ENCODE data around the gene FYN. TPM values are rescaled to one million over a fixed set of nuclear protein-coding genes. Genes with fewer than 3 reads are reported as not detected.

Gene FYN
- total RNA-seq, 4 donors from 2014 or later = 108 to 281 (median 186) TPM

- no peak for ATAC-seq (ENCODE audit: low FRiP score)
- no peak for DNase-seq (ENCODE audit: low spot score)
- no peak for TF ChIP-seq CTCF (IDR thresholded peaks at IDR 0.05)
These were observed 159.4 kb downstream of the FYN start for GRCh38 chr6:111713811-111714210.

GRCh38 chr6:111713236-111713635 is 160.0 kb downstream of the FYN start:
- TF ChIP-seq CTCF (IDR thresholded peaks at IDR 0.05) = no peak
- DNase-seq (ENCODE audit: low spot score) = no peak
- no peak for ATAC-seq (ENCODE audit: low FRiP score)

GRCh38 chr6:111711984-111712752 is 161.1 kb downstream of the FYN start:
- no peak for TF ChIP-seq CTCF (IDR thresholded peaks at IDR 0.05)
- ATAC-seq (ENCODE audit: low FRiP score) (peak; percentile 71), DNase-seq (ENCODE audit: low spot score) (no peak)

- ATAC-seq (ENCODE audit: low FRiP score) (no peak), DNase-seq (ENCODE audit: low spot score) (no peak)
- no peak for TF ChIP-seq CTCF (IDR thresholded peaks at IDR 0.05)
These were observed 161.8 kb downstream of the FYN start for GRCh38 chr6:111711476-111711875.

GRCh38 chr6:111710911-111711310 is 162.3 kb downstream of the FYN start:
- DNase-seq (ENCODE audit: low spot score) = no peak
- no peak for TF ChIP-seq CTCF (IDR thresholded peaks at IDR 0.05)
- ATAC-seq (ENCODE audit: low FRiP score) = no peak

GRCh38 chr6:111710439-111710838 is 162.8 kb downstream of the FYN start:
- no peak for TF ChIP-seq CTCF (IDR thresholded peaks at IDR 0.05)
- ATAC-seq (ENCODE audit: low FRiP score) (no peak), DNase-seq (ENCODE audit: low spot score) (no peak)
